Renal cortical epithelial cell (primary cell): ENCODE measurements around the gene INSIG1. TPM values are rescaled to one million over a fixed set of nuclear protein-coding genes. Genes with fewer than 3 reads are reported as not detected.

ENCODE experiments used
- DNase-seq: peaks from one replicate; pipeline ENCODE4 v3.0.0-alpha.2; 2011; ENCODE audit warnings: low read depth
- total RNA-seq: library from RNA; depleted of rRNA; stranded (reverse); fragments of >200 nt; gene quantifications from 2 replicates; pipeline ENCODE4 v1.2.3, GENCODE V29; 2014

The INSIG1 gene
- total RNA-seq, 1 donor from 2014 or later: 33.7 TPM

DNA sequence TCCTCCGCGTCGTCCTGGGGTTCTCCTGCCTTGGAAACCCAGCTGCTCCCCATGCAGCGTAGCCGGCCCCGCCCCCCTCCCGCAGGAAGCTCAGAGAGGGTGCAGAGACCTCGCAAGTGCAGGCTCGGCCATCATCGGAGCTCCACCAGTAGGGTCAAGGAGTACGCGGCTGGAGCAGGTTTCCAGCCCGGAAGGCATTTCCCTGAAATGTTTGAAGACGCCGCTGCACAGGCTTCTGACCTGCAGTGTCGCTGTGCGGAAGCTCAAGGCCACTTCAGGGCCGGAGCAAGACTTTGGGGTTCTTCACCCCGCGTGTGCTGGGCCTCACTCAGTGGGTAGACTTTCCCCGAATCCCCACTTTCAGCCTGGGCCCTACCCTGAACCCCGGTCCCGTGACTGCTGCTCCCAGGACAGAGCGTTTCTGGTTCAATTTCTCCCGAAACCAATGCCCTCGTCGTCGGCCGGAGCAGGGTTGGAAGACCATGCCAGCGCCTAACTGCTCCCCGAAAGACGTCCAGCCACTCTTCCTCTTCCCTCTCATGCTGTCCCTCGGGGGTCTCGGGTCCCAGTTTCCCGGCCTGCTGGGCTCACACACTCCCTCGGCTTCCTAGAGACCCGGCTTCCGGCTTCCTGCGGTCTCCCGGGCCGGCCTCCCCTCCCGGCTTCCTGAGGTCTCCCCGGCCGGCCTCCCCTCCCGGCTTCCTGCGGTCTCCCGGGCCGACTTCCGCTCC is 52.1 kb downstream of the INSIG1 start:
- no peak for DNase-seq

DNA sequence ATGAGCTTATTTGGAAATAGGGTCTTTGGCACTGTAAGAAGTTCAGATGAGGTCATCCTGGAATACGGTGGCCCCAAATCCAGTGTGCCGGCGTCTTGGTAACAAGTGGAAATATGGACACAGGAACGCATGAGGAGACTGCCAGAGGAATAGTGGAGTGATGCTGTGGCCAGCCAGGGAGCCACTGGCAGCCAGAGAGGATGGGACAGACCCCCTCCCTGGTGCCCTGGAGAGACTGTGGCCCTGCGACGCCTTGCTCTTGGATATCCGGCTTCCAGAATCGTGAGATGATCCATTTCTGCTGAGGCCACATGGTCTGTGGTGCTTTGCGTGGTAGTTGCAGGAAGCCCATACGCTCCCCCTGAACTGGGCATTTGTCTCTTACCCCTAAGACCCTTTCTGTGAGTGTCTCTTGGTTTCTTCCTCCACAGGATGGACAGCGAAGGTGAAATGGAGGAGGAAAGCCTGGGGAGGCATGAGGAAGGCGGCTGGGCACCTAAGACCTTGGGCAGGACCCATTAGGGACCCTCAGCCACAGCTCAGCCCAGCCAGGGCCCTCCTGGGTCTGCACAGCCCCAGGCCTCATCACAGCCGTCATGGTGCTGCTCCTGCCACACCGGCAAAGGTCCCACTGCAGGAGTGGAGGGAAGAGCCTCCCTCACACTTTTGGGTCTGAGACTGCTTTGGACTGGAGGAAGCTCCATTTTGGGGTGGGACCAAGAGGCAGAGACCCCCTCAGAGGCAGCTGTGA is 53.6 kb downstream of the INSIG1 start:
- no peak for DNase-seq

DNA sequence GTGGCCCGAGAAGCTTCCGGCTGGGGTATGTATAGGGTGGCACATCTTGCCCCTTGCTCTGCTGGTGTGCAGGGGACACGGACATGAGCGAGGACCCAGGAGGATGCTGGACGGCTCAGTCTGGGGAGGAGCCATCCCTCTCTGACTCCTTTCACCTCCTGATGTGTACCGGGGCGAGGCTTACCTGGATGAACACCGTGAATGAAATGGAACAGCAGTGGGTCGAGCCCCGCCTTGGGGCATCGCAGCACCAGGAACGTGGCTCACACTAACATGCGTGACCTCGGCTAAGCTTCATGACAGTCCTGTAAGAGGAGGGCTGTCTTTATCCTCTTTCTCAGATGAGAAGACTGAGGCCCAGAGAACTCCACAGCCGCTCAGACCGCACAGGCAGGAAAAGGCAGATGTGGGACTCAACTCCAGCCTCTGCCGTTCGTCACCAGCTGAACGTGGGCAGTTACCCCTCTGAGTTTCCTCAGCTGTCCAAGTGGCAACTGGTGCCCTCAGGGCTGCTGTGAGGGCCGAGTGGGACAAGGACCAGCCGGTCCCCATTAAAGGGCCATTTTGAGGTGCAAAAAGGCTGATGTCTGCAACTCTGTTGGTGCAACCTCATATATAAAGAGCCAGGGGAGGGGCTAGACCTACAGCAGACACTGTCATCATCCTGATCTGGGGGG is 54.5 kb downstream of the INSIG1 start:
- DNase-seq: no peak

DNA sequence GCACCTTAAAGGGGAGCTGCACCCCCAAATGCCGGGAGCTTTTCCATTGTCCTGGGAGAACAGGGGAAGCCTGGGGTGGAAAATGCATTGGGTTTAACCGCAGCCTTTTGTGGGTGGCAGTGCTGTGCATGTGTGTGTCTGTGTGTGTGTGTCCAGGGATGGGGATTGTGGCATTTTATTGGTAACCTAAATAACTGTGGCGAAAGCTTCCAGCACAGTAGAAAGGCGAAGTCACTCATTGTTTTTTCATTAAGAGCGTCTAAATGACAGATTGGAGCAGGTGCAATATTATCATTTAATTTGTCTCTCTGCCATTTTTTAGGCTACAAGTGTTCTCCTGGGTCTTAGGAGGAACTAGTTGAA is 55.1 kb downstream of the INSIG1 start:
- DNase-seq: no peak

DNA sequence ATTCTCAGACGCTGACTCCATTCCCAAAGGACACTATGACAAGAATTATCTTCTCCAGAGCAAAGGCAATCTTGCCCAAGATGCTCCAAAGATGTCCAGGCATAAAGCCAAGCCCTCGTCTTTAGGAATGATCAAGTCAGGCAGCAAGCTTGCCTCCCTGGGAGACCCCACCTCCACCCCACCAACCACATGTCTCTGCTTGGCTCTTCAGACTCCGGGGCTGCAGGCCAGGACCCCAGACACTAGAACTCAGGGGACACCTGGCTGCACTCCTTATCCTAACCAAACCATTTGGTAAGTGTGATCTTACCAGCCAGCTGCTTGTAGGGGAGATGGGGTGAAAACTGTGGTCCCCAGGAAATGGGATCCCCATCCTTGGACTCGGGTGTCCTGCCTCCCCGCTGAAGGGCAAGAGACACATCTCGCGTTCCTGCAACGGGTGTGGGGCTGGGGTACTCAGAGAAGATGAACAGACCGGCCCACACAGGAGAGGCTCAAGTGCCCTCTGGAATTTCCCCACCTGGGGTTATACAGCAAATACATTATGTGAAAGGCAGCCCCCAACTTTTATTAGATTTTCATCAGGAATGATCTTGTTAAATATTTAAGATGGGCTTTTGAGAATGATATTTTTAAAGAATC is 55.7 kb downstream of the INSIG1 start:
- DNase-seq: no peak

DNA sequence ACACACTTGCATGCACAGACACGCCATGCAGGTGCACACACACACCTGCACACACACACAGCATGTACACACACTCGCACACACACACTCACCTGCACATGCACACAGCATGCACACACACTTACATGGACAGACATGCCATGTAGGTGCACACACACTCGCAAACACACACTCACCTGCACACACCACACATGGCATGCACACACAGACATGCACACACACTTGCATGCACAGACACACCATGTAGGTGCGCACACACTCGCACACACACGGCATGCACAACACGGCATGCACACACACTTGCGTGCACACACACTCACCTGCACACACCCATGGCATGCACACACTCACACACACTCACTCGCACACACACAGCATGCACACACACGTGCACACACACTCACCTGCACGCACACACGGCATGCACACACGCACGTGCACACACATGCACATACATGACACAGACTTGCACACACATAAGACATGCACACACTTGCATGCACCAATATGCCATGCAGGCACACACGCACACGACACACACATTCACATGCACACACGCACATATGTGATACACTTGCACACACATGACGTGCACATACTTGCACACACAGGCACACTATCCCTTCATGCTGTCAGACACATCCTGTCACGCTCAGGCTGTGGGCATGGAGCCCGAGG is 56.8 kb downstream of the INSIG1 start:
- no peak for DNase-seq

DNA sequence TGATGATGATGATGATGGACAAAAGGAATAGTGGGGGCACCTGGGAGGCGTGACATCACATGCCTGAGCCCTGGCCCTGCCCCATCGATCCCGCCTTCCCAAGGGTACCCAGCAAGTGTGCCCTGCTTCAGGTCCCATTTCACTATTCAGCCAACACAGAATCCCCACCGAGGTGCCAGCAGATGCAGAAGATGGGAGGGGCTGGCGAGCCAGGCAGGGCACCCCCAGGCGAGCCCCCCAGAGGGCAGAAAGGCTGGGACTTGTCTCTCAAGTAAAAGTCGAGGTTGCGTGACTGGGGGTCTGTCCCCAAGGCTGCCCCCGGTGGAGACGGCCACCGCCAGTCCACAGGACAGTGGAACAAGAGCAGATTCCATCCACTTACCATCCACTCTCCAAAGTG is 57.5 kb downstream of the INSIG1 start:
- DNase-seq: no peak

DNA sequence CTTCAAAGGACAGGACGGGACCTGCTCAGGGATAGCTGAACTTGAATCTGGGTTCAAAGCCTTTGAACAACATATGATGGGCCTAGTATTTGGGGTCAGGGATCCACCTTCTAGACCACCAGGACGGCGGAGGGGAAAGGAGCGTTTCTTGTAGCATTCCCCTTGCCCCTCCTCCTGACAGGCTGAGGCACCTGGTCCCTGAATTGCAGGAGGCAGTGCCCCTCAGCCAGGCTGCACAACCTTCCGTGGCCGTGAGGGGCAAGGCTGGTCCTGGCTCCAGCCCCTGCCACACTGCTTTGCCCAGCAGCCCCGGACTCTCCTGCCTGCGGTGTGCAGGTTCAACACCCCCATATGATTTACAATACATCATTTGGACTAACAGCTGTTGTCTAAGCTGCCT is 58.1 kb downstream of the INSIG1 start:
- no peak for DNase-seq

DNA sequence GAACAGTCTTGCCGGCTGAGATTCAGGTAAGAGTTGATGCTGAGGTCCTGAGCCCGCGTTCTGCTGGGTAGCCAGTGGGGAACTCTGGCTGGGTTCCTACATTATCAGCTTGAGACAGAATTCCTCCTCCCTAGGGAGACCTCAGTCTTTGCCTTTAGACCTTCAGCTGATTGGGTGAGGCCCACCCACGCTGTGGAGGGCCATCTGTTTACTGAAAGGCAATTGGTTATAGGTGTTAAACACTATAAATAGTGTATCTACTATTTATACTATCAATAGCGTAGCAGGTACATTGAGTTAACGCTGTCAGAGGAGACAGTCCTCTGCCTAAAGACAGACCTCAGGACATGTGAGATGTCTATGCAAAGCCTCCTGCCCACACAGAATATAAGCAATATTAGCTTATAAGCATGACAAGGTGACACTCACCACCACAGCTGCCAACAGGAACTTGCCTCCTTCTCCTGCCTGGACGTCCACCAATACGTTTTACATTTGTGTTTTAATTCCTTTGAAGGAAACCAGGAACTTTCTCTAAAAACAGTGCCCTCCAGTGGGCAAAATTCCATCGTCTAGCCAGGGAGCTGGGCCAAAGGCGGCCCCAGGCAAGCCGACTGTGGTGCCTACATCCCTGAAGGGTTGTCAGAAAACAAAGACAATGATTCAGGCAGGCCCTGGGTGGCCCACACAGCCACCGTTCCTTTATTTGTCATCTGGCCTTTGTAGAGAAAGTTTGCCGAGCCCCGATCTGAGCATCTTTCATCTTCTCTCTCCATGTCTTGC is 58.8 kb downstream of the INSIG1 start:
- DNase-seq: peak; percentile 14

DNA sequence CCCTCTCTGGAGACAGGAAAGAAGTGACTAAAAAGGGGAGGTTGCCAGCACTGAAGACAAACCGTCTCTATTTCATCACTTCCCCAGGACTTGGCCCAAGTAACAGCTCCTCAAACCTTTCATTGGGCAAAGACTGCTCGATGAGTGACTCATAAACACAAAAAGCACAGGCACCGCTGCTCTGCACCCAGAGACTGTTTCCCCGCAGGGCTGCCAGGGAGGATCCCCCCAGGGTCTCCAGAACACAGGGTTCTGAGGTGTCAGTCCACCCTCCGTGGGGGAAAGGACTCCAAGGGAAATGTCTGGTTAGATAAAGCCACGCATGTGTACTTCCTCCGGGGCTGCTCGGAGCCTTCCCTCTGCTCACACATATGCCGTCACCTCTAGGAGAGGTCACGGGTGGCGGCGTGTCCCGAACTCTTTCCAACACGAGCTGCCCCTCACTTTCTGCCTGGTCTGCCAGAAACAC is 59.9 kb downstream of the INSIG1 start:
- no peak for DNase-seq

DNA sequence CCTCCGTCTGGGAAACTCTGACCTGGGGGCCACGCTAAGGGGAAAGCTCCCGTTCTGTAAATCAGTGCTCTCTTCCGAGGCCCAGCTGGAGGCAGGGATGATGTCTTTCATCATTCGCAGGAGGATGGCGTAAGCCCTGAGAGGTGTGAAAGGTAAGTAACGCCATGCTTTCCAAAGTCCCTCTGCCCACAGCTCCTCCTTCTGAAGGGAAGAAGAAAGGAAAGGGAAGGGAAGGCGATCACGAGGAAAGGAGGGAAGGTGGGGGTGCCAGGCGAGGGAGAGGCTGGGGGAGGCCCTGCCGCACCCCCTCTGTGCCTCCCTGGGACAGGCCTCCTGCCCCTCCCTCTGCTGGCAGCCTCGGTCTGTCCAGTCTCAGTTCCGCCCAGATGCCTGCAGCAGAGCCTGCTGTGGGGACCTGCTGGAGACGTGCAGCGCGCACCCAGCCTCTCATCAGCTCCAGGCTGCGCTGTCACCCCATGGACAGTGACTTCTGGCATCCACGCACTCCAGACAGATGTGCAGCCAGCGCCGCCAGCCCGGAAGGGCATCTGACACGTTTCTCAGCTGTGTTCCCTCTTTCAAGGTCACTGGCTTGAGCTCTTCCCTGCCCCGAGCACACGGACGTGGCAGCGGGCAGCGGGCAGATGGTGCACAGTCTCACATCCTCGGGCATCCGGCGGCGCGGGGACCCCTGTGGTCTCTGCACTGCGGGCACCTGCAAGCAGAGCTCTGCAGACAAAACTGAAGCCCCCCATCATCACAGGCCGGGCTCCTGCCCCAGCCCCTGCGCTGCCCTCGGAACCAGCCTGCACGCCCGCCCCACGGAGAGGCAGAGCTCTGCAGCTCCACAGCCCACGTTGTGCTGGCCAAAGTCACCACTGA is 60.6 kb downstream of the INSIG1 start:
- no peak for DNase-seq

DNA sequence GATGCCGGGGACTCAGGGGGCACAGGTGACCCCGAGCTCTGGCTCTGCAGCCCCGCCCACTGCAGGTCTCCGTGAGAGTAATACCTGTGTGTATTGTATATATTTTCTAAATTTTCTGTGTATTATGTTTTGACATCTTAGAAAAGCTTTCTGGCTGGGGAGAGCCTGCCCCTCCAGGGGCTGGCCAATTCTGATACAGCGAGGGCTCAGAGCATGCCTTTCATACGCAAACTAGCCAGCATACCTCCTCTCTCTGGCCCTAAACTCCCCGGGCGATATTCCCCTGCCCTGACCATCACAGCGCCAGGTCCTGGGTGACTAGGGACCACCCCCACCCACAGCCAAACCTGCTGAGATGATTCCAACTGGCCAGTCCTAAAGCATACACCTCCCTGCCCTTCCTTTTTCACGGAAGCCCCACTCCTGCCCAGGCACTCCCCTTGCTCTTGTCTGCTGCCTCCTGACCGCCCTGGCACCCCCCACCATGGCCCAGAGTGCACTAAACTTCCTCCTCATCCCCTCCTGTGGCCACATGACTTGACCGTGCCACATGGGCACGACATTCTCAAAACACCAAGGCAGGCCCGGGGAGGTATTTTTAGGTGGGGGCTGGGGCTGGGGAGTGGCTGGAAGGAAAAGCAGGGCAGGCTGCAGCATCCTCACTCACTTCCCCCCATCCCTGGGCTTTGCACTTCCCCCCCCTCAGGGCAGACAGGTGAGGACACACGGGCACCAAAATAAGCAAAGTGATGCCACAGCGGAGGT is 61.5 kb downstream of the INSIG1 start:
- DNase-seq: no peak

Other genes starting within 250 kb of the INSIG1 start
- not detected in 2 replicates for gene HTR5A, start 227.6 kb upstream of the INSIG1 start, total RNA-seq
- 0.05 TPM in 1 of 2 replicates, not detected in the other for gene EN2, start 160.3 kb downstream of the INSIG1 start, total RNA-seq
- not detected in 2 replicates for gene CNPY1, start 248.7 kb downstream of the INSIG1 start, total RNA-seq